Liver (tissue), 3 donors: ENCODE measurements around the gene GARIN5B.

Source experiments
- CTCF ChIP-seq: fragments of 150-350 bp; IDR thresholded peaks from 2 replicates; pipeline ENCODE4 v1.5.1; 2017; ENCODE audit warnings: improper control_type of control experiment, low read depth, low read length; ENCODE audit not compliant: missing input control
- FOXA1 ChIP-seq: IDR thresholded peaks from 2 replicates; pipeline ENCODE4 v1.6.1; 2016; ENCODE audit warnings: antibody characterized with exemption
- RAD21 ChIP-seq, 2 donors: IDR thresholded peaks; 2 replicates each; pipeline ENCODE4 v1.6.1; 2016; ENCODE audit warnings: antibody characterized with exemption in 2 of 2, mild to moderate bottlenecking in 2 of 2
- REST ChIP-seq: IDR thresholded peaks from 2 replicates; pipeline ENCODE4 v1.6.1; 2016; ENCODE audit warnings: antibody characterized with exemption, mild to moderate bottlenecking
- RXRA ChIP-seq, 2 donors: IDR thresholded peaks; 2 replicates each; pipeline ENCODE4 v1.6.1; 2017 to 2018; ENCODE audit warnings: antibody characterized with exemption in 2 of 2, mild to moderate bottlenecking in 1 of 2
- TF ChIP-seq, protein P1 (sequence below): IDR thresholded peaks from 2 replicates; pipeline ENCODE4 v1.6.1; 2016; ENCODE audit warnings: antibody characterized with exemption
- donor health status: healthy.
- donor health status: healthy.

DNA sequence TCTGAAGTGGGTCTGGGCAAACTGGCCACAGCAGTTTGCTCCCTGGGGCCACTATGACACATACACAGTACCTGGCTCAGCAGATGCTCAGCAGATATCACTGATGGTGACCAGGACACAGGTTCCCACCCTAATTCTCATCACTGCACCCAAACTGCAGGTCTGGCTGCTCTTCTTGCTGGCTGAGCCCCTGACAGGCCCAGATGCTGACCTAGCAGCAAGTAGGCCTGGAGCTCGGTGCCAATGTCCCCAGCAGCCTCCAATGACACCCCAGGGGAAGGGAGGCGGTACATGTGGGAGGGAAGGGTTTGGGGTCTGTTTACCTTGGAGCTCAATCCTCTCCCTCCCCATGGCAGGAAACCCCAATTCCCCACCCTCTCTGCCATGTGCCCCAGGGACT is 39.4 kb upstream of the GARIN5B start:
- TF ChIP-seq RAD21 (IDR thresholded peaks at IDR 0.05), result no peak
- TF ChIP-seq CTCF, result no peak
- TF ChIP-seq, protein P1, sequence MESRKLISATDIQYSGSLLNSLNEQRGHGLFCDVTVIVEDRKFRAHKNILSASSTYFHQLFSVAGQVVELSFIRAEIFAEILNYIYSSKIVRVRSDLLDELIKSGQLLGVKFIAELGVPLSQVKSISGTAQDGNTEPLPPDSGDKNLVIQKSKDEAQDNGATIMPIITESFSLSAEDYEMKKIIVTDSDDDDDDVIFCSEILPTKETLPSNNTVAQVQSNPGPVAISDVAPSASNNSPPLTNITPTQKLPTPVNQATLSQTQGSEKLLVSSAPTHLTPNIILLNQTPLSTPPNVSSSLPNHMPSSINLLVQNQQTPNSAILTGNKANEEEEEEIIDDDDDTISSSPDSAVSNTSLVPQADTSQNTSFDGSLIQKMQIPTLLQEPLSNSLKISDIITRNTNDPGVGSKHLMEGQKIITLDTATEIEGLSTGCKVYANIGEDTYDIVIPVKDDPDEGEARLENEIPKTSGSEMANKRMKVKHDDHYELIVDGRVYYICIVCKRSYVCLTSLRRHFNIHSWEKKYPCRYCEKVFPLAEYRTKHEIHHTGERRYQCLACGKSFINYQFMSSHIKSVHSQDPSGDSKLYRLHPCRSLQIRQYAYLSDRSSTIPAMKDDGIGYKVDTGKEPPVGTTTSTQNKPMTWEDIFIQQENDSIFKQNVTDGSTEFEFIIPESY, result no peak
- TF ChIP-seq RXRA (IDR thresholded peaks at IDR 0.05), result no peak
- no peak for TF ChIP-seq REST
- no peak for TF ChIP-seq FOXA1
